GM21576 (cell line): ENCODE results near the gene CCR5AS.
A peak's percentile ranks its signal among the peaks of the same experiment; 100 is the strongest.
"Not testable (repeated sequence)": the region's sequence is repeated elsewhere in the genome, so short reads cannot be mapped to it uniquely, and the experiment has no call there.

ENCODE experiments used
- ATAC-seq: cut with Tn5 transposase; IDR thresholded peaks from one replicate; pipeline ENCODE4 v1.9.1; 2021; ENCODE audit warnings: mild to moderate bottlenecking, moderate library complexity; ENCODE audit not compliant: unreplicated experiment

Gene CCR5AS

GRCh38 chr3:46359733-46360493 is 47.0 kb downstream of the CCR5AS start:
- peak; percentile 51 for ATAC-seq

- ATAC-seq = no peak
Measured at GRCh38 chr3:46358466-46358865, 48.4 kb downstream of the CCR5AS start.

- ATAC-seq = no peak
Measured at GRCh38 chr3:46356909-46357308, 50.0 kb downstream of the CCR5AS start.

- ATAC-seq = no peak
Measured at GRCh38 chr3:46356276-46356675, 50.6 kb downstream of the CCR5AS start.

GRCh38 chr3:46354984-46355383 is 51.9 kb downstream of the CCR5AS start:
- ATAC-seq = no peak

GRCh38 chr3:46354478-46354877 is 52.4 kb downstream of the CCR5AS start:
- no peak for ATAC-seq

GRCh38 chr3:46353647-46354410 is 53.0 kb downstream of the CCR5AS start, which contains the start of gene CCR2:
Gene CCR2, plus strand, starts transcription at chr3:46354111. Its CDS starts 3,417 bp downstream, at chr3:46357528.
- no peak for ATAC-seq

GRCh38 chr3:46353090-46353489 is 53.8 kb downstream of the CCR5AS start:
- ATAC-seq = no peak

- ATAC-seq = no peak
Measured at GRCh38 chr3:46351646-46352045, 55.2 kb downstream of the CCR5AS start.

- no peak for ATAC-seq
Measured at GRCh38 chr3:46350262-46350565, 56.7 kb downstream of the CCR5AS start.

GRCh38 chr3:46349484-46350261 is 57.2 kb downstream of the CCR5AS start:
- ATAC-seq = peak; percentile 64

GRCh38 chr3:46348823-46349482 is 57.9 kb downstream of the CCR5AS start:
- no peak for ATAC-seq

- no peak for ATAC-seq
Measured at GRCh38 chr3:46344476-46344875, 62.4 kb downstream of the CCR5AS start.

GRCh38 chr3:46338840-46339239 is 68.0 kb downstream of the CCR5AS start:
- no peak for ATAC-seq

GRCh38 chr3:46337911-46338310 is 69.0 kb downstream of the CCR5AS start:
- no peak for ATAC-seq

GRCh38 chr3:46335541-46335940 is 71.3 kb downstream of the CCR5AS start:
- ATAC-seq = no peak

- ATAC-seq = no peak
Measured at GRCh38 chr3:46334741-46335478, 72.0 kb downstream of the CCR5AS start.

- not testable (repeated sequence) for ATAC-seq
Measured at GRCh38 chr3:46330676-46331075, 76.2 kb downstream of the CCR5AS start.

- ATAC-seq = no peak
Measured at GRCh38 chr3:46325645-46326300, 81.1 kb downstream of the CCR5AS start.

GRCh38 chr3:46324036-46324435 is 82.8 kb downstream of the CCR5AS start:
- ATAC-seq = no peak
